ENCODE data around the gene NUP210. TPM values are rescaled to one million over a fixed set of nuclear protein-coding genes. Genes with fewer than 3 reads are reported as not detected.

Gene NUP210
- total RNA-seq, 1 donor = not detected

- no peak overlapping the region for H3K4me3 ChIP-seq (ENCODE audit: low read depth, low read length)
- DNase-seq (ENCODE audit: low read depth) = no peak
- TF ChIP-seq CTCF (IDR thresholded peaks at IDR 0.05; ENCODE audit: insufficient read depth, low read depth, low read length) = no peak
Observed at GRCh38 chr3:13318626-13319470, 101.3 kb downstream of the NUP210 start.

DNA sequence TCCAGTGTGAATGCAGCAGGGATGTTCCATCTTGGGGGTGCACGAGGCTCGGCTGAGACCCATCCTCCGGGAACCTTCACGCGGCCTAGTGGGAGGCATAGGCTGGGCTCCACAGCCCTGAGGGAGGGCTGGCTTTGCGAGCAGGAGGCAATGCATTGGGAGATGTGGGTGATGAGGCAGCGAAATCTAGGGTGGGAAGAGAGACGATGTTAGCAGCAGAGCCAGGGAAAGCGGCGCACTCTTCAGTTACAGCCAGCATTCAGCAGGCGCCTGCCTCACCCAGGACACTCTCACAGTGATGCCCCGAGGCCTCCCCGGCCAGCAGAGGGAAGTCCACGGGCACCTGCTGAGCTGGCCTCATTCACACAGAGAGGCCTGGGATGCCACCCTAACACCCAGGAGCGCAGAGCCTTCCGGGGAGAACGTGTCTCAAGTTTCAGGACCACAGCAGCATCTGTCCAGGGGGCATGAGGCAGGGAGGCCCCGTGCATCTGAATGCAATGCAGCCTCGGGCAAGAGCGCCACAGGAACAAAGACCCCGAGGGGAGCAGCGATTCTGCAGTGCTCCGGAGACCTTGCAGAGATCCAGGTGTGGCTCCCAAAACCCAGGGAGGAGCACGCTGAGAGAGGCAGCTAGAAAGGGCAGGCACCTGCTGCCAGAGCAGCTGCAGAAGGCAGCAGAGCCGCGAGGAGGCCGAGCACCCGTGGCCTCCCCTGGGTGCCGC lies 102.4 kb downstream of the NUP210 start:
- H3K4me3 ChIP-seq (ENCODE audit: low read depth, low read length) = no peak overlapping the region
- no peak for DNase-seq (ENCODE audit: low read depth)
- no peak for TF ChIP-seq CTCF (IDR thresholded peaks at IDR 0.05; ENCODE audit: insufficient read depth, low read depth, low read length)

- H3K4me3 ChIP-seq (ENCODE audit: low read depth, low read length) = no peak overlapping the region
- TF ChIP-seq CTCF (IDR thresholded peaks at IDR 0.05; ENCODE audit: insufficient read depth, low read depth, low read length) = no peak
- DNase-seq (ENCODE audit: low read depth) = no peak
Observed at GRCh38 chr3:13316603-13317002, 103.5 kb downstream of the NUP210 start.

DNA sequence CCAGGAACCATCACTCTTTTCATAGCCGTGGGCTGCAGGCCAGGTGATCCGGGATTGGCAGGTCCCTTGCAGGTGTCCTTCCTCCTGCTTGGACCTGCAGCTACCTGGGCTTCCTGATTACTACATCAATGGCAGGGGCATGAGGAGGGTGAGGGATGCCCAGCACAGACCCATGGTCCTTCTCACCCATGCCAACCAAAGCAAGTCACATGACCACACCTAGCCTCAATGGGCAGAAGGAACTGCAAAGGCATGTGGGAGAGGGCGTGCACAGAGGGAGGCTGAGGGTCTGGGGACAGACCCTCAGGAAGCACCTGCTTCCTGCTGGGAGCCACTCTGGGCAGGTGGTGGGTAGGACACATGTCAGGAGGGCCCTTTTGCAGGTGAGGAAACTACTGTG lies 105.2 kb downstream of the NUP210 start:
- no peak for TF ChIP-seq CTCF (IDR thresholded peaks at IDR 0.05; ENCODE audit: insufficient read depth, low read depth, low read length)
- no peak for DNase-seq (ENCODE audit: low read depth)
- no peak overlapping the region for H3K4me3 ChIP-seq (ENCODE audit: low read depth, low read length)

GRCh38 chr3:13313813-13314212 lies 106.3 kb downstream of the NUP210 start:
- no peak overlapping the region for H3K4me3 ChIP-seq (ENCODE audit: low read depth, low read length)
- TF ChIP-seq CTCF (IDR thresholded peaks at IDR 0.05; ENCODE audit: insufficient read depth, low read depth, low read length) = no peak

DNA sequence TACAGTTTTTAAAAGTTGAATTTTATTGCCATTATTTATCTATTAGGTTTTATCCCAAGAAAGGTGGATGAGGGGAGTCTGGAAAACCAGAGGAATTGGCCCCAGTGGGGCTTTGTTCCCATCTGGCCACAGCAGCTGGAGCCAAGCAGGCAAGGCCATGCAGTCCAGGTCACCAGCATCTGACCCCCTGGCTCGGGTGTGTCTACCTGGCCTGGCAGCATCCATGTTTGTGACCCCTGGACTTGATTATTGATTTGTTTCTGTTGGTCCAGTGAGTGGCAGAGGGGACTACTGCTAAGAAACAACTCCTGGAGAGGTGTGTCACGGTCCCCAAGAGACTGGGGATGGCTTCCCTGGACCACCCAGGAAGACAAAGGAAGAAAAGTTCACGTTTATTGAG lies 111.1 kb downstream of the NUP210 start:
- no peak for TF ChIP-seq CTCF (IDR thresholded peaks at IDR 0.05; ENCODE audit: insufficient read depth, low read depth, low read length)
- DNase-seq (ENCODE audit: low read depth) = no peak
- no peak overlapping the region for H3K4me3 ChIP-seq (ENCODE audit: low read depth, low read length)

More at GRCh38 chr3:13313813-13314212, 106.3 kb downstream of the NUP210 start:
- DNase-seq (ENCODE audit: low read depth) = no peak
